Activated CD8-positive, alpha-beta memory T cell treated with anti-CD3 and anti-CD28 coated beads, Interleukin-2, amount 50 U/mL, for 24 hours (primary cell): ENCODE measurements around the gene ACTL8.

Experiments used
- DNase-seq: peaks from one replicate; pipeline ENCODE4 v3.0.0-alpha.2; 2020; ENCODE audit errors: extremely low read depth

The ACTL8 gene

GRCh38 chr1:17802945-17803344, 47.8 kb downstream of the ACTL8 start:
- no peak for DNase-seq

DNA sequence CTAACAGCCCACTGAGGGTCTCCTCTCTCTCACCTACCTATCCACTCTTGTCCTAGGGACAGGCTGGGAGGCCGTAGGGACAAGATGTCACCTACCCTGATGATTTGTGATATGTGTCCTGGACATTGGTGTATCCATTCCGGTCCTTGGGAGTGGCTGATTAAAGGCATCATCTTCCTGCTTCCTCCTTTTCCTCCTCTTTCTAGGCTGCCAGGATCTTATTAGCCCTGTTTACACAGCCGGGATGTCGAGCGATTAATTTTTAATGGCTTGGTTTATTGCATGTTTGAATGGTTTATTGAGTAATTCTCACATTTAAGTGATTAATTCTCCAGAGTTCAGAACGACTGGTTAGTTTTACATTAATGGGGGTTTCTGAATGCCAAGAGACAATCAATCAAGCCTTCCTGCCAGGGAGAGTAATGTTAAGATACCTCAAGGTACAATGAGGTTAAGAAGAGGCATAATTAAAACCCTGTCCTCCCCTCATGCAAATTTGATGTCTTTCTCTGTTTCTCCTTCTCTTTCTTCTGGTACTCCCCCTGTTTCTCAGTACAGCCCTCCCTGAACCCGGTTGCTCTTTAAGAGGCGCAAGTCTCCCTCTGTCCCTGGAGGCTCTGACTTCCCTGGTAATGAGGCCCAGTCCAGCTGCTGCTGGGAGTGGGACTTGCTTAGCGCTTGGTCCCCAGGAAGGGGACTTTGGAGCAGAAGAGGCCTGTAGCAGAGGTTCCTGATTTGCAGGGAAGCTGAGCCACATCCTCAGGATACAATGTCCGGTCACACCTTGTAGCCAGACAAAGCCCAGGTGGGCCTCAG, 50.9 kb downstream of the ACTL8 start:
- DNase-seq, result no peak

- DNase-seq, result no peak
Measured at GRCh38 chr1:17808816-17809215, 53.7 kb downstream of the ACTL8 start.

DNA sequence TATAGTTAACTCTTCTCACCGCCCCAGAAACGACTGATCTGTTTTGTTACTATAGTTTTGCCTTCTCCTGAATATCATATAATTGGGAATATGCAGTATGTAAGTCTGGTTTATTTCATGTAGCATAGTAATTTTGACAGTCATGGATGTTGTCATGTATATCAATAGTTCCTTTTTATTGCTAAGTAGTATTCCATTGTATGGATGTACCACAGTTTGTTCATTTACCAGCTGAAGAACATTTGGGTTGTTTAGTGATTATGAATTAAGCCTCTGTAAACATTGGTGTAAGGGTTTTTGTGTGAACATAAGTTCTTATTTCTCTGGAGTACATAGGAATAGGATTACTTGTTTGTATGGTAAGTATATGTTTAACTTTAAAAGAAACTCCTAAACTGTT, 55.5 kb downstream of the ACTL8 start:
- DNase-seq, result no peak

GRCh38 chr1:17816511-17816910, 61.4 kb downstream of the ACTL8 start:
- no peak for DNase-seq

GRCh38 chr1:17819129-17819802, 64.1 kb downstream of the ACTL8 start:
- no peak for DNase-seq

DNA sequence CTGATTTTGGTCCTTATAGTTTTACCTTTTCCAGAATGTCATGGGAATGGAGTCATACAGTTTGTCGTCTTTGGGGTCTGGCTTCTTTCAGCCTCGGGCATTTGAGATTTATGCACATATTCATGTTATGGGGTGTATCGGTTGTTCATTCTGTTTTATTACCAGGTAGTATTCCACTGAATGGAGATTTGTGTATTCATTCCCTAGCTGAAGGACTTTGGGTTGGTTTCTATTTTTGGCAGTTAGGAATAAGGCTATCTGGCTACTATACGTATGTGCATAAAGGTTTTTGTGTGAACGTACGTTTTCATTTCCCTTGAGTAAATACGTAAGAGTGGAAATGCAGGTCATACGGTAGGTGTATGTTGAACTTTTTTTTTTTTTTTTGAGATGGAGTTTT, 65.1 kb downstream of the ACTL8 start:
- no peak for DNase-seq

- DNase-seq, result no peak
Measured at GRCh38 chr1:17822741-17823426, 67.8 kb downstream of the ACTL8 start.

- no peak for DNase-seq
Measured at GRCh38 chr1:17825273-17826164, 70.4 kb downstream of the ACTL8 start.

GRCh38 chr1:17826165-17826488, 71.0 kb downstream of the ACTL8 start:
- DNase-seq, result no peak

DNA sequence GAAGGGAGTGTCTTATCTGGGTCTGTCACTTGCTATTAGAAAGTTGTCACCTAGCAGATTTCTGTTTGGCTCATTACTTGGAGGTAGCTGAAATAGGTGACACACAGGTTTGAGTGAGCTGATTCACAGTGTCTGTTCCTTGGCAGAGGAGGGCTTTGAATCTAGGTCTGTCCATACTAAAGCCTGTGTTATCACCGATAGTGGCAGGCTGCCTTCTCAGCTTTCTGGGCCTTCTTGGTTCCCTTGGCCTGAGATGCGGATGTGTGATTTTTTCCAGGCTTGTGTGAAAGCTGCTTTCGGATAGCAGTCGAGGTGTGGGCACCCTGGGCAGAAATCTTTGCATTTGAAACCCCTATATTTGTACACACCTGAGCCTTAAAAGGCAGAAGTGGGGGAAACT, 73.9 kb downstream of the ACTL8 start:
- no peak for DNase-seq

DNA sequence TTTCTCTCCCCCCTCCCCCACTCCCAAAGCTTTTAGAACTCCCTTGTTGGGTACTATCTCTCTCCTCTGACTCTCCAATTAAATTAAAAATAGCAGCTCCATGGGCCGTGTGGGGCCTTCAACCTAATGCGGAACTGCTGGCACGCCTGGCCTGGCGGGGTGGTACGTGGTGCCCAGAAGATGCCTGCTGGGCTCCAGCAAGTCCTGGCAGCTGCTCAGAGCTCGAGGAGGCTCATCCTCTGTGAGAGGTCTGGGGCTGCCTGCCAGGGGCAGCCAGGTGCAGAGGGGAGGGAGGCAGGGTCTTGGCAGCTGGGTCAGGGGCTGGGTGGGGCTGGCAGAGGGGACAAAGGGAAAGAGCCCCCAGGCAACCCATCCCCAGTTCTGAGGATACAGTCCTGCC, 74.4 kb downstream of the ACTL8 start:
- DNase-seq, result no peak

- no peak for DNase-seq
Measured at GRCh38 chr1:17831597-17831996, 76.5 kb downstream of the ACTL8 start.

DNA sequence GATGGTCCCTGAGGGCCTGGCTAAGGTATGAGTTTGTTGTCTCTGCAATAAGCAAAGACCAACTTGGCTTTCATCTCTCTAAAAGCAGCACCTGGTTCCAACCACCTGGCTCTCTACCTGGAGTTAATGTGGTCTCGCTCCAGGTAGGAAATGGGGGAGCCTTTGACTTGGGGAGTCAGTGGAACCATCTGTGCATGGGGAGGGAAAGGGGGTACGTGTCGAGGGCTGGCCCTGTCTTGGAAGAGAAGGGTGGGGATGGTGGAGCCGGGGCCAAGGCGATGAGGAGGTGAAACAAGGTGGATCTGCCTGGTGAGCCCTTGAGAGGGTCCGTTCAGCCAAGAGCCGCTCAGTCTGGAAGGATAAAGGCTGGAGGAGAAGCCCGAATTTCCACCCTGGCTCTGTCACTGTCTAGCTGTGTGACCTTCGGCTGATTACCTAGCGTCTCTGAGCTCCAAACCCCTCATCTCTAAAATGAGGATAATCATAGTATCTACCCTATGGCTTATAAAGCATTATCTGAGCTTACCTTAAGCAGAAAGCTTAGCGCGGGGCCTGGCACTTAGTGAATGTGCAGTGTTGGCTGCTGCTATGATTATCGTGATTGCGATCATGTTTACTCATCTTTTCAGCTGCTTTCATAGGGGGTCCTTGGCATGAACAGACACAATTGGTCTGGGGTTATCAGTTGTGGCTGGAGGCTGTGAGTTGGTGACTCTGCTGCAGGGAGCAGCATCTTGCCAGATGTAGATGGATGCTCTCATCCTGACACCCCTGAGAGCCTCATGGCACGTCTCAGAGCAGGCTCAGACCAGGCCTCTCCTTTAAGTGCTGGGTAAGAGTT, 78.7 kb downstream of the ACTL8 start:
- DNase-seq, result no peak

GRCh38 chr1:17834561-17835100, 79.5 kb downstream of the ACTL8 start:
- DNase-seq, result no peak

DNA sequence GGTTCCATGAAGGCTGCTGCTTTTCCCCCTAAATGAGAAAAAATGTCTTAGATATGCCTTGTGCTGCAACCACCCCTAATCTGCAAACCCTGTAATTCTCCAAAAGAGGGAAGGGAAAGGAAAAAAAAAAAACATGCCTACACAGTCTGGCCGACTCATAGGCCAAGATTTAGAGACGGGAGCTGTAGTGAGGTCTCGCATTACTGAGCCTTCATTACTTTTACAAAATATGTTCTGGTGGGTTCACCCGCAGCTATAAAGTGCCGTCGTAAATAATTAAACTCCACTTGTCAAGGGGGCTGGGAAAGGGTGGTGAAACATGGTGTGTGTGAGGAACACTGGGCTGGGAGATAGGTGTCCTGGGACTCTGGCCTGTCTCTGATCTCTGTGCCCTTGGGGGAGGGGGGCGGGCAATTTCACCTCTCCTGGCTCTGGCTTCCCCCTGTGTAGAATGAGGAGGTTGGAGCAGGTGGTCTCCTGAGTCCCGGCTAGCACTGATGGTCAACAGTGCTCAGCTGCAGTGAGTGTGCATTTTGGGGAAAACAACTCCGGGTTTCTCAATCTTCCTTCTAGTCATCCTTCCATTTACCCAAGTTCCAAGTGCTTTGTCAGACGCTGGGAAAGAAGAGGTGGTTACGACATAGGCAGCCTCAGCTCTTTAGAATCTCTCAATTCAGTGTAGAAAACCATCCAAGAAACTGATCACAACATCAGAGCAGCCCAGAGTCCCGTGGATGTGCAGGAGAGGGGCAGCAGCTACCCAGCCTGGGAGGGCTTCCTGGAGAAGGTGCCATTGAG, 82.3 kb downstream of the ACTL8 start:
- DNase-seq, result no peak

GRCh38 chr1:17839641-17840196, 84.6 kb downstream of the ACTL8 start:
- no peak for DNase-seq

DNA sequence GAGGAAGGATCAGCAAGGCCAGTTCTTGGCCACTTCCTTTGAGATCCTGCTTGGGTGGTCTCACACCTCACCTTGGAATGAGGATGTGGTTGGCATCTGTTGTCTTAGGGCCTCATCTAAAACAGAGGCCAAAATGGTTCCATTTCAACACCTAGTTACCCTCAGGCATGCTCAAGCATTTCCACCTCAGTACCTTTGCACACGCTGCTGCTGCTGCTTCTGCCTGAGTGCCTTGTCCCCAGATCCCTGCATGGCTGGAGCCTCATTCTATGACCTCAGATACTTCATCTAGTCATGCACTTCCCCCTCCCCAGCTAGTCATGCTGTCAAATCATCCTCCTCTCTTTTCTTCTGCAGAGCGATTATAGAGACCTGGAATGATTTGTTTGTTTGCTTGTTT, 86.8 kb downstream of the ACTL8 start:
- DNase-seq, result no peak

- no peak for DNase-seq
Measured at GRCh38 chr1:17842686-17843085, 87.6 kb downstream of the ACTL8 start.
